ENCODE measurements around the gene NIBAN1. TPM values are rescaled to one million over a fixed set of nuclear protein-coding genes. Genes with fewer than 3 reads are reported as not detected.

NIBAN1 gene
- total and polyA plus RNA-seq, 2 of the 8 experiments (the other 6 are each of a cell fraction or from before 2014, with no cell fraction given): 5.7 to 15.2 TPM

- no peak overlapping the region for H2BK20ac ChIP-seq (ENCODE audit: low read length)
- H3K9ac ChIP-seq (replicated peaks in 1 of 4; ENCODE audit: extremely low read depth in 1 of 4, low read depth in 3 of 4, low read length in 3 of 4): no peak overlapping the region
- 0 out of 4 replicates have a peak, but pooled peaks cover 0 to 5% of the 10 kb centered on the region in 2 experiments for H3K79me2 ChIP-seq (ENCODE audit: control insufficient read depth in 1 of 2, insufficient read depth in 2 of 2, low read length in 2 of 2)
- H2AK5ac ChIP-seq (ENCODE audit: low read depth, low read length): no peak overlapping the region
- no peak overlapping the region for H4K5ac ChIP-seq (ENCODE audit: insufficient read length, low read depth, low read length)
- no peaks in the 10 kb centered on the region for H4K20me1 ChIP-seq (replicated peaks in 1 of 2; ENCODE audit: control insufficient read depth in 1 of 2, insufficient read depth in 2 of 2, low read length in 2 of 2)
- no peaks in the 10 kb centered on the region for H3K9me3 ChIP-seq (ENCODE audit: insufficient read depth in 2 of 2, low read depth in 1 of 2, low read length in 1 of 2)
- no peak overlapping the region for H3K4me3 ChIP-seq (ENCODE audit: extremely low read depth in 1 of 4, insufficient read depth in 2 of 4, low read depth in 3 of 4, low read length in 4 of 4)
- H3K4me2 ChIP-seq (ENCODE audit: insufficient read depth in 1 of 2, low read depth in 2 of 2, low read length in 2 of 2): no peak overlapping the region
- H3K27me3 ChIP-seq (replicated peaks in 1 of 4; ENCODE audit: control insufficient read depth in 3 of 4, extremely low read depth in 1 of 4, insufficient read depth in 3 of 4, low read length in 3 of 4): no peaks in the 10 kb centered on the region
- no peak overlapping the region for H3K14ac ChIP-seq (ENCODE audit: insufficient read length)
- H4K8ac ChIP-seq (ENCODE audit: extremely low read depth, insufficient read depth, low read length): no peak overlapping the region
- DNase-seq (ENCODE audit: low read depth in 1 of 2, low spot score in 2 of 2): no peak
- no peak overlapping the region for H2AFZ ChIP-seq (ENCODE audit: low read length)
- no peak overlapping the region for H3K27ac ChIP-seq (ENCODE audit: low read depth, low read length)
- no peaks in the 10 kb centered on the region for H3K36me3 ChIP-seq (ENCODE audit: control insufficient read depth in 2 of 4, insufficient read depth in 4 of 4, low read length in 3 of 4)
- H3K4ac ChIP-seq (replicated peaks; ENCODE audit: insufficient read length, low read depth, low read length): no peak overlapping the region
- H4K91ac ChIP-seq (replicated peaks; ENCODE audit: insufficient read length, low read length): no peak overlapping the region
- H3K23ac ChIP-seq (ENCODE audit: insufficient read length): no peak overlapping the region
- no peak for FAIRE-seq
- WGBS, 2 experiments (ENCODE audit: extremely low coverage in 1 of 2, insufficient coverage in 1 of 2, insufficient read length in 1 of 2, insufficient replicate concordance in 2 of 2, low coverage in 1 of 2, low lambda C conversion rate in 2 of 2, missing lambda C conversion rate in 1 of 2): 92% methylated on average over 8 of the region's 8 CpGs; no CpG with 5 or more reads in 1 of the 2 experiments
- peaks cover 0 to 8% (median 5%) of the 10 kb centered on the region in 4 experiments; a peak in 5 of 7 replicates for H3K4me1 ChIP-seq (replicated peaks in 1 of 4; ENCODE audit: control insufficient read depth in 3 of 4, insufficient read depth in 4 of 4, low read length in 3 of 4)
- ChIA-PET POLR2A (ENCODE audit: partially characterized antibody) (interaction anchor here (1.0 kb wide), 1 partner anchor 88 kb away, joined by 3 read pairs; no protein-coding TSS in a partner anchor), CTCF (ENCODE audit: partially characterized antibody) (interaction anchor here (2.1 kb wide), 1 partner anchor 134 kb away, joined by 4 read pairs; no protein-coding TSS in a partner anchor)
- H3K56ac ChIP-seq (replicated peaks; ENCODE audit: insufficient read length, low read depth, low read length): no peak overlapping the region
- no peak overlapping the region for H2BK5ac ChIP-seq (ENCODE audit: low read depth, low read length)
- no peak overlapping the region for H2BK12ac ChIP-seq (ENCODE audit: low read depth, low read length)
- H3K18ac ChIP-seq (ENCODE audit: extremely low read depth, low read length): no peak overlapping the region
- no peak overlapping the region for H2BK15ac ChIP-seq (ENCODE audit: low read length)
- no peak overlapping the region for H2BK120ac ChIP-seq (replicated peaks; ENCODE audit: low read depth, low read length)
- no peaks in the 10 kb centered on the region for H3K79me1 ChIP-seq (ENCODE audit: low read depth, low read length)
- no peaks in the 10 kb centered on the region for H3K23me2 ChIP-seq (ENCODE audit: low read depth, low read length)
- TF ChIP-seq SP4 (IDR thresholded peaks at IDR 0.05; ENCODE audit: low read length) (no peak), GTF2F1 (IDR thresholded peaks at IDR 0.05; ENCODE audit: borderline replicate concordance, low read depth, low read length) (no peak), BACH1 (IDR thresholded peaks at IDR 0.05; ENCODE audit: low read length) (no peak), CHD1 (IDR thresholded peaks at IDR 0.05; ENCODE audit: low read depth, low read length) (no peak), TAF1 (IDR thresholded peaks at IDR 0.05; ENCODE audit: low read depth, low read length) (no peak), SIRT6 (IDR thresholded peaks at IDR 0.05; ENCODE audit: low read length) (no peak)
These were observed 33.5 kb downstream of the NIBAN1 start for GRCh38 chr1:184940694-184941409.
